GM12864 (cell line): Measurements from ENCODE around the gene CSF2RB.

Source experiments
- DNase-seq: peaks from one replicate; pipeline ENCODE4 v3.0.0-alpha.2; 2011; ENCODE audit warnings: low read depth
- H3K4me3 ChIP-seq: 2 replicates; pipeline ENCODE4 v1.5.1; 2011; ENCODE audit warnings: mild to moderate bottlenecking, low read depth, low read length, control low read depth
- CTCF ChIP-seq: IDR thresholded peaks from 2 replicates; pipeline ENCODE4 v1.5.1; 2011; ENCODE audit warnings: low read depth, mild to moderate bottlenecking, moderate library complexity, low read length, control low read depth, inconsistent platforms; ENCODE audit errors: missing control alignments

CSF2RB gene

GRCh38 chr22:36887162-36887561 lies 26.3 kb upstream of the CSF2RB start:
- H3K4me3 ChIP-seq = no peak overlapping the region
- no peak for TF ChIP-seq CTCF
- no peak for DNase-seq

GRCh38 chr22:36891646-36892045 lies 21.8 kb upstream of the CSF2RB start:
- no peak for DNase-seq
- TF ChIP-seq CTCF = no peak

GRCh38 chr22:36892292-36892691 lies 21.1 kb upstream of the CSF2RB start:
- H3K4me3 ChIP-seq = no peak overlapping the region
- no peak for DNase-seq
- TF ChIP-seq CTCF = no peak

More at GRCh38 chr22:36891646-36892045, 21.8 kb upstream of the CSF2RB start:
- no peak overlapping the region for H3K4me3 ChIP-seq

- H3K4me3 ChIP-seq = no peak overlapping the region
- DNase-seq = no peak
- TF ChIP-seq CTCF = no peak
These were observed 20.2 kb upstream of the CSF2RB start for GRCh38 chr22:36893262-36893661.

- no peak for TF ChIP-seq CTCF
- no peak overlapping the region for H3K4me3 ChIP-seq
- no peak for DNase-seq
These were observed 19.2 kb upstream of the CSF2RB start for GRCh38 chr22:36894266-36894665.

- no peak for DNase-seq
- no peak for TF ChIP-seq CTCF
These were observed 15.8 kb upstream of the CSF2RB start for GRCh38 chr22:36897611-36898010.

GRCh38 chr22:36898690-36899089 lies 14.7 kb upstream of the CSF2RB start:
- DNase-seq = no peak
- no peak for TF ChIP-seq CTCF
- H3K4me3 ChIP-seq = no peak overlapping the region

More at GRCh38 chr22:36897611-36898010, 15.8 kb upstream of the CSF2RB start:
- no peak overlapping the region for H3K4me3 ChIP-seq
